Mesenchymal stem cell (in vitro differentiated cells and primary cell): ENCODE results near the gene DPM2.
A peak's percentile ranks its signal among the peaks of the same experiment; 100 is the strongest.

Experiments used
- DNase-seq: peaks from one replicate; pipeline ENCODE4 v3.0.0-alpha.2; 2013
- H2AFZ ChIP-seq: one replicate; pipeline ENCODE4 v1.6.1; 2013; ENCODE audit warnings: low read depth, mild to moderate bottlenecking, control low read depth, inconsistent platforms, low read length, moderate library complexity
- H2AK5ac ChIP-seq: 2 replicates; pipeline ENCODE4 v1.6.1; 2013; ENCODE audit warnings: low read length, moderate library complexity, mild to moderate bottlenecking, inconsistent platforms; ENCODE audit not compliant: severe bottlenecking
- H2BK120ac ChIP-seq: one replicate; pipeline ENCODE4 v1.6.1; 2013; ENCODE audit warnings: low read depth, mild to moderate bottlenecking, inconsistent platforms, low read length, moderate library complexity
- H2BK12ac ChIP-seq, 2 experiments: one replicate each; pipeline ENCODE4 v1.6.1; 2013; ENCODE audit warnings: inconsistent platforms in 2 of 2, low read length in 2 of 2, mild to moderate bottlenecking in 2 of 2, moderate library complexity in 2 of 2, control low read depth in 1 of 2
- H2BK15ac ChIP-seq: one replicate; pipeline ENCODE4 v1.6.1; 2013; ENCODE audit warnings: mild to moderate bottlenecking, low read depth, inconsistent platforms; ENCODE audit not compliant: poor library complexity, severe bottlenecking
- H2BK5ac ChIP-seq: 2 replicates; pipeline ENCODE4 v1.6.1; 2013; ENCODE audit warnings: low read depth, mild to moderate bottlenecking, low read length, control low read depth, inconsistent platforms; ENCODE audit not compliant: poor library complexity, severe bottlenecking
- H3K14ac ChIP-seq, 2 experiments: one replicate each; pipeline ENCODE4 v1.6.1; 2013; ENCODE audit warnings: inconsistent platforms in 2 of 2, low read length in 2 of 2, control low read depth in 1 of 2, mild to moderate bottlenecking in 1 of 2, moderate library complexity in 1 of 2
- H3K18ac ChIP-seq, 2 experiments: one replicate each; pipeline ENCODE4 v1.6.1; 2013; ENCODE audit warnings: inconsistent platforms in 2 of 2, low read length in 2 of 2, control low read depth in 1 of 2, low read depth in 1 of 2, mild to moderate bottlenecking in 1 of 2
- H3K23ac ChIP-seq, 2 experiments: one replicate each; pipeline ENCODE4 v1.6.1; 2013; ENCODE audit warnings: inconsistent platforms in 2 of 2, low read length in 2 of 2, mild to moderate bottlenecking in 2 of 2, moderate library complexity in 2 of 2, control low read depth in 1 of 2
- H3K27ac ChIP-seq: 2 replicates; pipeline ENCODE4 v1.5.1; 2013; ENCODE audit warnings: mild to moderate bottlenecking, moderate library complexity, low read length, control low read depth, inconsistent platforms; ENCODE audit not compliant: poor library complexity, severe bottlenecking
- H3K27me3 ChIP-seq, 2 experiments: 2 replicates each; pipeline versions ENCODE4 v1.6.1 to v1.7.0; 2013; ENCODE audit warnings: low read length in 2 of 2, mild to moderate bottlenecking in 2 of 2, moderate library complexity in 2 of 2, control low read depth in 1 of 2, inconsistent platforms in 1 of 2; ENCODE audit not compliant: control insufficient read depth in 1 of 2, insufficient read depth in 1 of 2
- H3K36me3 ChIP-seq, 2 experiments: 2 replicates each; pipeline versions ENCODE4 v1.6.1 to v1.7.0; 2013; ENCODE audit warnings: low read length in 2 of 2, control low read depth in 1 of 2, inconsistent platforms in 1 of 2, low read depth in 1 of 2, mild to moderate bottlenecking in 1 of 2; ENCODE audit not compliant: insufficient read depth in 2 of 2, control insufficient read depth in 1 of 2
- H3K4ac ChIP-seq, 2 experiments: one replicate each; pipeline ENCODE4 v1.6.1; 2013; ENCODE audit warnings: inconsistent platforms in 2 of 2, low read length in 2 of 2, mild to moderate bottlenecking in 2 of 2, moderate library complexity in 2 of 2, control low read depth in 1 of 2, low read depth in 1 of 2
- H3K4me1 ChIP-seq: 2 replicates; pipeline ENCODE4 v1.6.1; 2013; ENCODE audit warnings: low read depth, low read length, control low read depth; ENCODE audit not compliant: control insufficient read depth, insufficient read depth
- H3K4me2 ChIP-seq: 2 replicates; pipeline ENCODE4 v1.6.1; 2013; ENCODE audit warnings: low read length, mild to moderate bottlenecking, inconsistent platforms; ENCODE audit not compliant: poor library complexity, severe bottlenecking
- H3K4me3 ChIP-seq, 2 experiments: 2 replicates each; pipeline versions ENCODE4 v1.5.1 to v1.7.0; 2013; ENCODE audit warnings: low read length in 2 of 2, mild to moderate bottlenecking in 2 of 2, control low read depth in 1 of 2, low read depth in 1 of 2; ENCODE audit not compliant: insufficient read depth in 1 of 2
- H3K79me1 ChIP-seq: replicated peaks from 2 replicates; pipeline ENCODE4 v1.6.1; 2013; ENCODE audit warnings: mild to moderate bottlenecking, control low read depth, low read length, inconsistent platforms; ENCODE audit not compliant: poor library complexity, severe bottlenecking
- H3K9ac ChIP-seq: 2 replicates; pipeline ENCODE4 v1.7.0; 2013; ENCODE audit warnings: mild to moderate bottlenecking, low read length, moderate library complexity
- H3K9me3 ChIP-seq: 2 replicates; pipeline ENCODE4 v1.7.0; 2013; ENCODE audit warnings: mild to moderate bottlenecking, low read length; ENCODE audit not compliant: control insufficient read depth
- H4K8ac ChIP-seq: one replicate; pipeline ENCODE4 v1.6.1; 2013; ENCODE audit warnings: inconsistent platforms, mild to moderate bottlenecking, low read length, moderate library complexity
- H4K91ac ChIP-seq: one replicate; pipeline ENCODE4 v1.6.1; 2013; ENCODE audit warnings: mild to moderate bottlenecking, low read length, inconsistent platforms
- WGBS: methylation state at CpG from one replicate; pipeline ENCODE4 v1.1.7; 2013; ENCODE audit warnings: mixed read lengths; 5-methylcytosine and 5-hydroxymethylcytosine counted together

DPM2 gene

GRCh38 chr9:127926906-127927200, 10.8 kb downstream of the DPM2 start:
- peaks cover 39% of the 10 kb centered on the region for H3K4me1 ChIP-seq
- 3% methylated on average over 13 of the region's 19 CpGs for WGBS
- DNase-seq = peak; percentile 48
- H3K9ac ChIP-seq = peak overlapping the region; percentile 71
- no peak overlapping the region for H3K27ac ChIP-seq
- H3K4ac ChIP-seq = no peak overlapping the region
- peaks cover 0 to 30% of the 10 kb centered on the region in 2 experiments for H3K27me3 ChIP-seq
- peak overlapping the region; percentile 41 to 72 for H3K4me3 ChIP-seq
- peak overlapping the region; percentile 81 for H3K4me2 ChIP-seq
- H2BK15ac ChIP-seq = no peak overlapping the region
- H2AFZ ChIP-seq = peak overlapping the region; percentile 47
- H3K36me3 ChIP-seq = peaks cover 2 to 4% of the 10 kb centered on the region in 2 experiments
- no peaks in the 10 kb centered on the region for H3K79me1 ChIP-seq
- H4K91ac ChIP-seq = no peak overlapping the region
- peak overlapping the region in 1 of 2 experiments; percentile 61 for H3K23ac ChIP-seq
- H2BK120ac ChIP-seq = no peak overlapping the region
- no peak overlapping the region for H4K8ac ChIP-seq
- peak overlapping the region in 1 of 2 experiments; percentile 37 for H2BK12ac ChIP-seq
- no peak overlapping the region for H2AK5ac ChIP-seq
- H3K14ac ChIP-seq = peak overlapping the region in 1 of 2 experiments; percentile 69
- peak overlapping the region in 1 of 2 experiments; percentile 72 for H3K18ac ChIP-seq
- no peak overlapping the region for H2BK5ac ChIP-seq
- no peaks in the 10 kb centered on the region for H3K9me3 ChIP-seq

- no peak overlapping the region for H4K91ac ChIP-seq
- H2BK15ac ChIP-seq = peak overlapping the region; percentile 67
- no peak for DNase-seq
- no peaks in the 10 kb centered on the region for H3K9me3 ChIP-seq
- peak overlapping the region in 1 of 2 experiments; percentile 72 for H3K18ac ChIP-seq
- H3K79me1 ChIP-seq = no peaks in the 10 kb centered on the region
- no peak overlapping the region for H2AFZ ChIP-seq
- H3K4me3 ChIP-seq = peak overlapping the region in 1 of 2 experiments; percentile 72
- H3K9ac ChIP-seq = peak overlapping the region; percentile 71
- no peak overlapping the region for H3K27ac ChIP-seq
- no peak overlapping the region for H3K14ac ChIP-seq
- no peak overlapping the region for H3K4me2 ChIP-seq
- H2BK12ac ChIP-seq = peak overlapping the region in 1 of 2 experiments; percentile 0
- peaks cover 2 to 4% of the 10 kb centered on the region in 2 experiments for H3K36me3 ChIP-seq
- no peak overlapping the region for H2AK5ac ChIP-seq
- peak overlapping the region; percentile 45 for H4K8ac ChIP-seq
- peak overlapping the region in 1 of 2 experiments; percentile 28 for H3K23ac ChIP-seq
- H2BK5ac ChIP-seq = no peak overlapping the region
- H3K27me3 ChIP-seq = peaks cover 0 to 30% of the 10 kb centered on the region in 2 experiments
- H2BK120ac ChIP-seq = no peak overlapping the region
- WGBS = 72% methylated on average over 14 of the region's 14 CpGs
- no peak overlapping the region for H3K4ac ChIP-seq
- H3K4me1 ChIP-seq = peaks cover 35% of the 10 kb centered on the region
These were observed 11.4 kb downstream of the DPM2 start for GRCh38 chr9:127925959-127926905.

- Histone ChIP-seq H4K8ac (peak overlapping the region; percentile 32), H3K4me2 (no peak overlapping the region), H3K4ac (no peak overlapping the region), H2BK5ac (no peak overlapping the region), H2BK120ac (no peak overlapping the region), H2AK5ac (no peak overlapping the region), H3K4me3 (peak overlapping the region in 1 of 2 experiments; percentile 30), H2AFZ (no peak overlapping the region), H3K36me3 (peaks cover 2 to 4% of the 10 kb centered on the region in 2 experiments), H3K79me1 (no peaks in the 10 kb centered on the region), H4K91ac (peak overlapping the region; percentile 75), H3K27ac (no peak overlapping the region), H2BK15ac (no peak overlapping the region), H3K9ac (no peak overlapping the region), H3K23ac (no peak overlapping the region), H3K14ac (peak overlapping the region in 1 of 2 experiments; percentile 39), H3K27me3 (peaks cover 0 to 29% of the 10 kb centered on the region in 2 experiments), H2BK12ac (peak overlapping the region in 1 of 2 experiments; percentile 17), H3K4me1 (peaks cover 26% of the 10 kb centered on the region), H3K9me3 (no peaks in the 10 kb centered on the region), H3K18ac (no peak overlapping the region)
- no peak for DNase-seq
- WGBS = 92% methylated on average over 22 of the region's 22 CpGs
These were observed 12.8 kb downstream of the DPM2 start for GRCh38 chr9:127924736-127925444.

GRCh38 chr9:127923771-127924170, 13.9 kb downstream of the DPM2 start:
- peak overlapping the region; percentile 26 for H2BK15ac ChIP-seq
- no peak overlapping the region for H2AFZ ChIP-seq
- no peaks in the 10 kb centered on the region for H3K9me3 ChIP-seq
- no peak overlapping the region for H2BK5ac ChIP-seq
- peaks cover 32% of the 10 kb centered on the region for H3K4me1 ChIP-seq
- peak overlapping the region in 1 of 2 experiments; percentile 0 for H3K18ac ChIP-seq
- peak overlapping the region in 1 of 2 experiments; percentile 34 for H3K4me3 ChIP-seq
- no peak overlapping the region for H2AK5ac ChIP-seq
- no peak overlapping the region for H2BK12ac ChIP-seq
- no peaks in the 10 kb centered on the region for H3K79me1 ChIP-seq
- no peak overlapping the region for H3K4ac ChIP-seq
- WGBS = 55% methylated on average over 8 of the region's 8 CpGs
- no peak overlapping the region for H4K91ac ChIP-seq
- H3K27ac ChIP-seq = no peak overlapping the region
- H3K14ac ChIP-seq = no peak overlapping the region
- H3K23ac ChIP-seq = no peak overlapping the region
- no peak overlapping the region for H4K8ac ChIP-seq
- H3K27me3 ChIP-seq = peaks cover 0 to 21% of the 10 kb centered on the region in 2 experiments
- H3K9ac ChIP-seq = peak overlapping the region; percentile 71
- peaks cover 2 to 4% of the 10 kb centered on the region in 2 experiments for H3K36me3 ChIP-seq
- peak overlapping the region; percentile 7 for H3K4me2 ChIP-seq
- peak; percentile 90 for DNase-seq
- H2BK120ac ChIP-seq = no peak overlapping the region
